ENCODE data around the gene FAM161B.
"Not testable (repeated sequence)": the region's sequence is repeated elsewhere in the genome, so short reads cannot be mapped to it uniquely, and the experiment has no call there.

FAM161B gene

GRCh38 chr14:73945159-73945670 lies 4.7 kb downstream of the FAM161B start:
- DNase-seq, result no peak
- in situ Hi-C loops (cut with MboI; ENCODE audit: low pct_unique_long_range_greater_than_20kb, low sequenced_read_pairs), result no loop called here

- in situ Hi-C loops (cut with MboI; ENCODE audit: low pct_unique_long_range_greater_than_20kb, low sequenced_read_pairs), result no loop called here
- DNase-seq, result no peak
Measured at GRCh38 chr14:73944432-73945158, 5.3 kb downstream of the FAM161B start.

- peak; percentile 93 for DNase-seq
- in situ Hi-C loops (cut with MboI; ENCODE audit: low pct_unique_long_range_greater_than_20kb, low sequenced_read_pairs), result no loop called here
Measured at GRCh38 chr14:73943083-73943482, 6.8 kb downstream of the FAM161B start.

GRCh38 chr14:73942180-73942579 lies 7.7 kb downstream of the FAM161B start:
- in situ Hi-C loops (cut with MboI; ENCODE audit: low pct_unique_long_range_greater_than_20kb, low sequenced_read_pairs), result no loop called here

GRCh38 chr14:73937012-73937411 lies 12.9 kb downstream of the FAM161B start:
- DNase-seq, result no peak
- in situ Hi-C loops (cut with MboI; ENCODE audit: low pct_unique_long_range_greater_than_20kb, low sequenced_read_pairs), result no loop called here

More at GRCh38 chr14:73942180-73942579, 7.7 kb downstream of the FAM161B start:
- DNase-seq, result no peak

GRCh38 chr14:73936548-73936947 lies 13.3 kb downstream of the FAM161B start:
- DNase-seq, result no peak
- in situ Hi-C loops (cut with MboI; ENCODE audit: low pct_unique_long_range_greater_than_20kb, low sequenced_read_pairs), result no loop called here

- in situ Hi-C loops (cut with MboI; ENCODE audit: low pct_unique_long_range_greater_than_20kb, low sequenced_read_pairs), result no loop called here
- DNase-seq, result no peak
Measured at GRCh38 chr14:73935666-73936065, 14.2 kb downstream of the FAM161B start.

GRCh38 chr14:73924337-73924736 lies 25.6 kb downstream of the FAM161B start:
- no peak for DNase-seq
- in situ Hi-C loops (cut with MboI; ENCODE audit: low pct_unique_long_range_greater_than_20kb, low sequenced_read_pairs), result no loop called here

- DNase-seq; in situ Hi-C loops (cut with MboI; ENCODE audit: low pct_unique_long_range_greater_than_20kb, low sequenced_read_pairs): not testable (repeated sequence)
Measured at GRCh38 chr14:73919457-73919856, 30.4 kb downstream of the FAM161B start.

GRCh38 chr14:73916324-73916723 lies 33.6 kb downstream of the FAM161B start:
- in situ Hi-C loops (cut with MboI; ENCODE audit: low pct_unique_long_range_greater_than_20kb, low sequenced_read_pairs), result no loop called here

GRCh38 chr14:73913256-73913655 lies 36.6 kb downstream of the FAM161B start:
- in situ Hi-C loops (cut with MboI; ENCODE audit: low pct_unique_long_range_greater_than_20kb, low sequenced_read_pairs), result no loop called here
- DNase-seq, result no peak

More at GRCh38 chr14:73916324-73916723, 33.6 kb downstream of the FAM161B start:
- no peak for DNase-seq

GRCh38 chr14:73909681-73910080 lies 40.2 kb downstream of the FAM161B start:
- DNase-seq, result no peak
- in situ Hi-C loops (cut with MboI; ENCODE audit: low pct_unique_long_range_greater_than_20kb, low sequenced_read_pairs), result no loop called here

- DNase-seq, result no peak
- in situ Hi-C loops (cut with MboI; ENCODE audit: low pct_unique_long_range_greater_than_20kb, low sequenced_read_pairs), result no loop called here
Measured at GRCh38 chr14:73903028-73903427, 46.9 kb downstream of the FAM161B start.

- in situ Hi-C loops (cut with MboI; ENCODE audit: low pct_unique_long_range_greater_than_20kb, low sequenced_read_pairs), result no loop called here
- DNase-seq, result no peak
Measured at GRCh38 chr14:73896521-73896920, 53.4 kb downstream of the FAM161B start.

- in situ Hi-C loops (cut with MboI; ENCODE audit: low pct_unique_long_range_greater_than_20kb, low sequenced_read_pairs), result no loop called here
- DNase-seq, result no peak
Measured at GRCh38 chr14:73895939-73896338, 54.0 kb downstream of the FAM161B start.

GRCh38 chr14:73894180-73894687 lies 55.7 kb downstream of the FAM161B start:
- DNase-seq; in situ Hi-C loops (cut with MboI; ENCODE audit: low pct_unique_long_range_greater_than_20kb, low sequenced_read_pairs): not testable (repeated sequence)

GRCh38 chr14:73889376-73889775 lies 60.5 kb downstream of the FAM161B start:
- in situ Hi-C loops (cut with MboI; ENCODE audit: low pct_unique_long_range_greater_than_20kb, low sequenced_read_pairs), result no loop called here
- no peak for DNase-seq

- in situ Hi-C loops (cut with MboI; ENCODE audit: low pct_unique_long_range_greater_than_20kb, low sequenced_read_pairs), result no loop called here
- DNase-seq, result no peak
Measured at GRCh38 chr14:73888971-73889370, 60.9 kb downstream of the FAM161B start.

GRCh38 chr14:73888460-73888725 lies 61.5 kb downstream of the FAM161B start:
- in situ Hi-C loops (cut with MboI; ENCODE audit: low pct_unique_long_range_greater_than_20kb, low sequenced_read_pairs), result no loop called here
- DNase-seq, result no peak

- peak; percentile 22 for DNase-seq
- in situ Hi-C loops (cut with MboI; ENCODE audit: low pct_unique_long_range_greater_than_20kb, low sequenced_read_pairs), result no loop called here
Measured at GRCh38 chr14:73887694-73888459, 62.0 kb downstream of the FAM161B start.

Measured in KBM-7 (cell line).